Measurements from ENCODE around the gene AQP7. TPM values are rescaled to one million over a fixed set of nuclear protein-coding genes. Genes with fewer than 3 reads are reported as not detected.
A peak's percentile ranks its signal among the peaks of the same experiment; 100 is the strongest.

The AQP7 gene
- total RNA-seq, 1 experiment from 2014 or later: 0.35 TPM

GRCh38 chr9:33418090-33418489 lies 15.7 kb upstream of the AQP7 start:
- no peaks in the 10 kb centered on the region for H3K9me3 Mint-ChIP-seq (ENCODE audit: low read depth, unreplicated experiment)

GRCh38 chr9:33416996-33417395 lies 14.6 kb upstream of the AQP7 start:
- intact Hi-C loops (cut with micrococcal nuclease; ENCODE audit: unreplicated experiment): loop anchor here (5.0 kb wide), 1 partner anchor 50 kb away; no protein-coding TSS in a partner anchor
- peaks cover 15% of the 10 kb centered on the region for H3K27me3 Mint-ChIP-seq (ENCODE audit: unreplicated experiment)
- no peak overlapping the region for H3K27ac Mint-ChIP-seq (ENCODE audit: unreplicated experiment)
- CTCF ChIA-PET: interaction anchor here (0.5 to 1.8 kb wide), 4 partner anchors 10 to 21 kb away, joined by 3 to 7 read pairs (median 4); no protein-coding TSS in a partner anchor
- no peak overlapping the region for H3K4me3 Mint-ChIP-seq (ENCODE audit: low read depth, unreplicated experiment)
- no peak for TF ChIP-seq CTCF (IDR thresholded peaks at IDR 0.05; ENCODE audit: unreplicated experiment)
- peaks cover 8% of the 10 kb centered on the region for H3K36me3 Mint-ChIP-seq (ENCODE audit: insufficient read depth, unreplicated experiment)
- no peaks in the 10 kb centered on the region for H3K9me3 Mint-ChIP-seq (ENCODE audit: low read depth, unreplicated experiment)
- BruUV-seq (replicated peaks): no TSS peak
- peaks cover 47% of the 10 kb centered on the region for H3K4me1 Mint-ChIP-seq (ENCODE audit: low read depth, unreplicated experiment)
- no peak for DNase-seq

More at GRCh38 chr9:33418090-33418489, 15.7 kb upstream of the AQP7 start:
- intact Hi-C loops (cut with micrococcal nuclease; ENCODE audit: unreplicated experiment): loop anchor here (5.0 kb wide), 1 partner anchor 49 kb away; no protein-coding TSS in a partner anchor
- H3K27ac Mint-ChIP-seq (ENCODE audit: unreplicated experiment): peak overlapping the region; percentile 71
- CTCF ChIA-PET: no interaction called here
- H3K27me3 Mint-ChIP-seq (ENCODE audit: unreplicated experiment): peaks cover 15% of the 10 kb centered on the region
- H3K4me1 Mint-ChIP-seq (ENCODE audit: low read depth, unreplicated experiment): peaks cover 47% of the 10 kb centered on the region
- TF ChIP-seq CTCF (IDR thresholded peaks at IDR 0.05; ENCODE audit: unreplicated experiment): no peak
- BruUV-seq (replicated peaks): no TSS peak
- DNase-seq: no peak
- peaks cover 8% of the 10 kb centered on the region for H3K36me3 Mint-ChIP-seq (ENCODE audit: insufficient read depth, unreplicated experiment)
- H3K4me3 Mint-ChIP-seq (ENCODE audit: low read depth, unreplicated experiment): no peak overlapping the region

- CTCF ChIA-PET: interaction anchor here (0.6 to 2.0 kb wide), 11 partner anchors 8 to 95 kb away, joined by 3 to 13 read pairs (median 4); partner anchors contain the start of gene AQP3
- Mint-ChIP-seq H3K4me1 (ENCODE audit: low read depth, unreplicated experiment) (peaks cover 47% of the 10 kb centered on the region), H3K4me3 (ENCODE audit: low read depth, unreplicated experiment) (peak overlapping the region; percentile 41), H3K27me3 (ENCODE audit: unreplicated experiment) (peaks cover 13% of the 10 kb centered on the region), H3K9me3 (ENCODE audit: low read depth, unreplicated experiment) (no peaks in the 10 kb centered on the region), H3K27ac (ENCODE audit: unreplicated experiment) (peak overlapping the region; percentile 62), H3K36me3 (ENCODE audit: insufficient read depth, unreplicated experiment) (peaks cover 8% of the 10 kb centered on the region)
- BruUV-seq (replicated peaks): no TSS peak
- intact Hi-C loops (cut with micrococcal nuclease; ENCODE audit: unreplicated experiment): loop anchor here (5.0 kb wide), 1 partner anchor 52 kb away; no protein-coding TSS in a partner anchor
- DNase-seq: peak; percentile 88
- peak; percentile 66 for TF ChIP-seq CTCF (IDR thresholded peaks at IDR 0.05; ENCODE audit: unreplicated experiment)
These were observed 13.2 kb upstream of the AQP7 start for GRCh38 chr9:33415501-33416038.

GRCh38 chr9:33414889-33415500 lies 12.6 kb upstream of the AQP7 start:
- DNase-seq: no peak
- peaks cover 8% of the 10 kb centered on the region for H3K36me3 Mint-ChIP-seq (ENCODE audit: insufficient read depth, unreplicated experiment)
- peaks cover 42% of the 10 kb centered on the region for H3K4me1 Mint-ChIP-seq (ENCODE audit: low read depth, unreplicated experiment)
- H3K4me3 Mint-ChIP-seq (ENCODE audit: low read depth, unreplicated experiment): peak overlapping the region; percentile 41
- intact Hi-C loops (cut with micrococcal nuclease; ENCODE audit: unreplicated experiment): loop anchor here (5.0 kb wide), 2 partner anchors 37 to 52 kb away; no protein-coding TSS in a partner anchor
- H3K9me3 Mint-ChIP-seq (ENCODE audit: low read depth, unreplicated experiment): no peaks in the 10 kb centered on the region
- TF ChIP-seq CTCF (IDR thresholded peaks at IDR 0.05; ENCODE audit: unreplicated experiment): no peak
- no TSS peak for BruUV-seq (replicated peaks)
- CTCF ChIA-PET: interaction anchor here (1.1 to 2.0 kb wide), 5 partner anchors 11 to 52 kb away, joined by 3 to 13 read pairs (median 8); partner anchors contain the start of gene AQP3
- H3K27me3 Mint-ChIP-seq (ENCODE audit: unreplicated experiment): peaks cover 7% of the 10 kb centered on the region
- peak overlapping the region; percentile 62 for H3K27ac Mint-ChIP-seq (ENCODE audit: unreplicated experiment)
